ACC112 (cell line): Measurements from ENCODE around the gene LKAAEAR1.
"Not testable (repeated sequence)": the region's sequence is repeated elsewhere in the genome, so short reads cannot be mapped to it uniquely, and the experiment has no call there.

Experiments used
- H2AFZ ChIP-seq: fragments of 200-600 bp; sonication (generic); one replicate; pipeline ENCODE4 v1.6.0; 2017; ENCODE audit warnings: antibody characterized with exemption, low read length; ENCODE audit not compliant: unreplicated experiment
- H3K27ac ChIP-seq: fragments of 200-600 bp; sonication (generic); 2 replicates; pipeline ENCODE4 v1.5.1; 2014; ENCODE audit warnings: low read depth, mild to moderate bottlenecking, antibody characterized with exemption, low read length, moderate library complexity
- H3K27me3 ChIP-seq: fragments of 200-600 bp; sonication (generic); 2 replicates; pipeline ENCODE4 v1.6.1; 2014; ENCODE audit warnings: mild to moderate bottlenecking, antibody characterized with exemption, low read length, moderate library complexity, mixed read lengths; ENCODE audit not compliant: insufficient read depth
- H3K36me3 ChIP-seq: fragments of 200-600 bp; sonication (generic); 2 replicates; pipeline ENCODE4 v1.6.1; 2016; ENCODE audit warnings: mild to moderate bottlenecking, antibody characterized with exemption, low read length, moderate library complexity, mixed read lengths; ENCODE audit not compliant: insufficient read depth
- H3K4me1 ChIP-seq: fragments of 200-600 bp; sonication (generic); one replicate; pipeline ENCODE4 v1.6.1; 2016; ENCODE audit warnings: low read length, mixed read lengths; ENCODE audit not compliant: insufficient read depth, unreplicated experiment, control insufficient read depth
- H3K4me3 ChIP-seq: fragments of 200-600 bp; sonication (generic); 2 replicates; pipeline ENCODE4 v1.5.1; 2014; ENCODE audit warnings: mild to moderate bottlenecking, low read depth, low read length
- H3K79me2 ChIP-seq: fragments of 200-600 bp; sonication (generic); one replicate; pipeline ENCODE4 v1.6.0; 2016; ENCODE audit warnings: low read length; ENCODE audit not compliant: control insufficient read depth, unreplicated experiment, insufficient read depth

The LKAAEAR1 gene

DNA sequence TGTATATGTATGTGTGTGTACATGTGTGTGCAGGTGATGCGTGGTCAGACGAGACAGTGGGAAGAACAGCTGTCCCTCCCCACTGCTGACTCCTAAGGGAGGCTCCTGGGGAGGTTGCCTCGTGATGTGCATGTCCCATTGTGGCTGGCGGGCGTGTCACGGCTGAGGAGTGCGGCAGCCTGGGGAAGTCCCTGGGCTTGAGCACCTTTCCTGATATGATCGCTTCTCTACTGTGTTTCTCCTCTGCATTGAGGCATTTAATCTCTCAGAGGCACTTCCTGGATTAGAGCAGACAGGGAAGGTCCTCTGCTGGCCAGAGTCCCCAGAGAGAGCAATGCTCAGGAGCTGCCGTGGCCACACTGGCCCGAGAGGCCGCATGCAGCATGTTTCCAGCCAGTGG lies 11.7 kb upstream of the LKAAEAR1 start:
- H3K79me2 ChIP-seq, result no peaks in the 10 kb centered on the region

DNA sequence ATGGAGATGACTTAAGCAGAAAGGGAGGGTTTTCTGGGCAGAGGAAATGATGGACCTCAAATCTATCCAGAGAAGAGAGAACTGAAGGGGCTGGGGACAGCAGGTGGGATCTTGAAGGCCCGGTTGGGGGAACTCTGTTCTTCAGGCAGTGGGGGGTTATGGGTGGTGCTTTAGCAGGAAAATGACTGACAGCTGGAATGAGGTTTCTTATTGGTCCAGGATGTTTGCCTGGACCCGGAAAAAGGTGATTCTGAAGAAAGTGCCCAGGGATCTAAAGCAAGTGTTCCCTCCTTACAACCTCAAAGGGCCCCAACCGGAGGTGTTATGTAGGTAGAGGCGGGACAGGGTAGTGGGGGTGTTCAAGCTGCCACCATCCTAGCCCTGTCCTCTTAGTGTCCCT lies 11.3 kb upstream of the LKAAEAR1 start:
- H3K4me3 ChIP-seq, result no peak overlapping the region
- peaks cover 1% of the 10 kb centered on the region; the same call in 1 of the 2 replicates for H3K27me3 ChIP-seq
- no peak overlapping the region for H3K27ac ChIP-seq
- no peak overlapping the region for H2AFZ ChIP-seq
- no peaks in the 10 kb centered on the region for H3K36me3 ChIP-seq
- H3K4me1 ChIP-seq, result no peaks in the 10 kb centered on the region
- no peaks in the 10 kb centered on the region for H3K79me2 ChIP-seq

More for the DNA sequence above, 11.7 kb upstream of the LKAAEAR1 start:
- H3K27me3 ChIP-seq, result peaks cover 6% of the 10 kb centered on the region
- no peak overlapping the region for H3K4me3 ChIP-seq
- H3K36me3 ChIP-seq, result no peaks in the 10 kb centered on the region
- no peaks in the 10 kb centered on the region for H3K4me1 ChIP-seq
- H2AFZ ChIP-seq, result no peak overlapping the region
- no peak overlapping the region for H3K27ac ChIP-seq

DNA sequence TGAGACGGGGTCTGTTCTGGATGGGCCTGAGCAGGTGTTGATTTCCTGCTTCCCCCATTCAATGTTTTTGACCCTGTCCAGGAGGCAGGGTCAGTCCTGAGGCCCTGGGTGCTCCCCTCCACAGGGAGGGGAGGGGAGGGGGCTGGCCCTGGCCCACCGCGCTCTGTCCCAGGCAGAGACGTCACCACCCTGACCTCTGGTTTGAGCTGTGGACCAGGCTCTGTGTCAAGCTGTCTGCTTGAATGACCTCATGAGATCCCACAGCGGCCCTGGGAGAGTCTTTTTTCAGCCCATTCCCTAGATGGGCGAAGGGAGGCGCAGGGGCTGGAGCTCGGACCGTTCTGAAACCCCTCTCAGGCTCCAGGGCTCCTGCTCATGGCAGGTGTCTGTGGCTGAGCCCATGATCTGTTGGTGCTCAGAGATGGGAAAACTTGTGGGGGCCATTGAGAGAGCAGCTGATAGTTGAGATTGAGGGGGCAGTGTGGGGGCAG lies 8.9 kb upstream of the LKAAEAR1 start:
- Histone ChIP-seq H2AFZ (no peak overlapping the region), H3K4me3 (no peak overlapping the region), H3K79me2 (no peaks in the 10 kb centered on the region), H3K27me3 (no peaks in the 10 kb centered on the region), H3K27ac (no peak overlapping the region), H3K36me3 (no peaks in the 10 kb centered on the region), H3K4me1 (no peaks in the 10 kb centered on the region)

DNA sequence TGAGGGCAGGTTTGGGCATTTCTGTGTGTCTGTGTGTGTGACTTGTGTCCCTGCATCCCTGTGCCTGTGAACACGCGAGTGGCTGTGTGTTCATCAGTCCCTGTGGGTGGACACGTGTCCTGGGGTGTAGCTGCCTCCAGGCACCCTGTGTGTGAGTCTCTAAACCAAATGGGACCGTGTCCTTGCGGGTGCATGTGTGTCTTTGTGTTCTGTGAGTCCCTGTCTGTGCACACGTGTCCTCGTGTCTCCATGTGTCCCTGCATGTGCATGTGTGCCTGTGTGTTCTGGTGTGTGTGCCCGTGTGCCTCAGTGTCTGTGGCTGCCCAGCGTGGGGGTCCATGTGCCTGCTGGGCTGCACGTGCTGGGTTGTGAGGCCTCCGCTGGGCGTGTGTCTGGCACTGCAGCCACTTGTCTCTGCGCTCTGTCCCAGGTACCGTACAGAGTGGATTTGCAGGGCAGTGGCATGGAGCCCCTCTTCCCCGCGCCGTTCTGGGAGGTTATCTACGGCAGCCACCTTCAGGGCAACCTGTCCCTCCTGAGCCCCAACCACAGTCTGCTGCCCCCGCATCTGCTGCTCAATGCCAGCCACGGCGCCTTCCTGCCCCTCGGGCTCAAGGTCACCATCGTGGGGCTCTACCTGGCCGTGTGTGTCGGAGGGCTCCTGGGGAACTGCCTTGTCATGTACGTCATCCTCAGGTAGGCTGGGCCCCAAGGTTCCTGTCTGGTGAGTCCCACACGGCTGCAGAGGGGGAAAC lies 8.2 kb upstream of the LKAAEAR1 start:
- no peak overlapping the region for H3K27ac ChIP-seq
- H2AFZ ChIP-seq, result no peak overlapping the region
- H3K27me3 ChIP-seq, result no peaks in the 10 kb centered on the region
- H3K79me2 ChIP-seq, result no peaks in the 10 kb centered on the region
- no peaks in the 10 kb centered on the region for H3K4me1 ChIP-seq
- H3K4me3 ChIP-seq, result no peak overlapping the region
- H3K36me3 ChIP-seq, result no peaks in the 10 kb centered on the region

DNA sequence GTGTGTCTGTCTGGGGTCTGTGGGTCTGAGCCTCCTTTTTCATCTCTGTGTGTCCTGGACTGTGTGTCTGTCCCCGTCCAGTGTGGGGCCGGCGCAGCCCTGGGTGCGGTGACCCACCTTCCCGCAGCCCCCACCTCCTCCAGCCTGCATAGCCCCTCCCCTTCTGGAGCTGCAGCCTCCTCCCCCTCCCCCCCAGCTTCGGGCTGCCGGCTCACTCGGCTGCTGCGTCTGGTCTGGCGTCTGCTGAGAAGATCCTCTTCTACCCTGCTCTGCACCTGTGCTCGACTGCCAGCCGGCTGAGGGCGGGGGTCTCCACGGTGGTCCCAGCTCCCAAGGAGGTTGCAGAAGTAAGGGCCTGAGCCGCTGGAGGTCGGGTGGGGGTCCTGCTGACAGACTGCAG lies 7.6 kb upstream of the LKAAEAR1 start:
- Histone ChIP-seq H3K4me3 (no peak overlapping the region), H3K36me3 (no peaks in the 10 kb centered on the region), H2AFZ (no peak overlapping the region), H3K27ac (no peak overlapping the region), H3K27me3 (peaks cover 1% of the 10 kb centered on the region; the same call in 1 of the 2 replicates), H3K4me1 (no peaks in the 10 kb centered on the region), H3K79me2 (no peaks in the 10 kb centered on the region)

DNA sequence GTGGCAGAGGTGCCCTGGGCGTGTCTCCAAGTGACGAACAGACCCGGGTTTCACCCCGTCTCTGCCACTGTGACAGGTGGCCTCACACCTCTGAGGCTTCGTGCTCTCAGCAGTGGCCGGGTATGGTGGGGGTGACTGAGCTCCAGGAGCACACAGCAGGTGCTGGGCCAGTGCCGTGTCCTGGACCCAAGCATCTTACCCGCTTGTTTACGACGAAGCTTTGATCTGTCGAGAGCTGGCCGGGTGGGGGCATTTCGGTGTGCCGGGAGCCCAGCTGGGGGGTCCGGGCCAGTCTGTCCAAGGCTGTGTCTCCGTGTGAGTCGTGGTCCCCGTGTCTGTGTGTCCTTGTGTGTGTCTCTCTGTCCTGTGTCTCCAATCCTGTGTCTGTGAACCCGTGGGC lies 7.1 kb upstream of the LKAAEAR1 start:
- no peaks in the 10 kb centered on the region for H3K4me1 ChIP-seq
- H3K36me3 ChIP-seq, result no peaks in the 10 kb centered on the region
- no peak overlapping the region for H3K27ac ChIP-seq
- H2AFZ ChIP-seq, result no peak overlapping the region
- H3K27me3 ChIP-seq, result peaks cover 5% of the 10 kb centered on the region
- no peaks in the 10 kb centered on the region for H3K79me2 ChIP-seq
- H3K4me3 ChIP-seq, result no peak overlapping the region

DNA sequence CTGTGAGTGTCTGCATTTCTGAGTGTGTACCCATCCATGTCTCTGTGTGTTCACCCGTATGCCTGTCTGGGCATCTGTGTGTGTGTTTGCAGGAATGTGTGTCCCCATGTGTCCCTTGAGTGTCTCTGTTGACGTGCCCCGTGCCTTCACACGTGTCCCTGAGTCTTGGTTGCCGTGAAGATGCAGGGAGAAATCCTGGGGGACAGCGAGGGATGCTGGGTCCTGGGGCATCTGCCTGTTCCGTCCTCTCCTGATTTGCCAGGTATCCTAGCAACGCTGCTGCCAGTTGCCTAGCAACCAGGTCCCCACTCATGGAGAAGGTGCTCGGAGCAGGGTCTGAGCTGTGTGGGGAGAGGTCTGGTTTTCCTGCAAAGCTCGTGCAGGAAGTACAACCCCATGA lies 6.0 kb upstream of the LKAAEAR1 start:
- no peak overlapping the region for H2AFZ ChIP-seq
- no peak overlapping the region for H3K4me3 ChIP-seq
- H3K4me1 ChIP-seq, result no peaks in the 10 kb centered on the region
- H3K27me3 ChIP-seq, result peaks cover 17% of the 10 kb centered on the region
- H3K79me2 ChIP-seq, result no peaks in the 10 kb centered on the region
- no peak overlapping the region for H3K27ac ChIP-seq
- no peaks in the 10 kb centered on the region for H3K36me3 ChIP-seq

DNA sequence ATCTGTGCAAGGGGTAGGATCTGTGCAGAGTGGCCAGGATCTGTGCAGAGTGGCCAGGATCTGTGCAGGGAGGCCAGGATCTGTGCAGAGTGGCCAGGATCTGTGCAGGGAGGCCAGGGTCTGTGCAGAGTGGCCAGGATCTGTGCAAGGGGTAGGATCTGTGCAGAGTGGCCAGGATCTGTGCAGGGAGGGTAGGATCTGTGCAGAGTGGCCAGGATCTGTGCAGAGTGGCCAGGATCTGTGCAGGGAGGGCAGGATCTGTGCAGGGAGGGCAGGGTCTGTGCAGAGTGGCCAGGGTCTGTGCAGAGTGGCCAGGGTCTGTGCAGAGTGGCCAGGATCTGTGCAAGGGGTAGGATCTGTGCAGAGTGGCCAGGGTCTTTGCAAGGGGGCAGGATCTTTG lies 4.4 kb upstream of the LKAAEAR1 start:
- not testable (repeated sequence) for H3K36me3 ChIP-seq, H3K4me1 ChIP-seq, H3K4me3 ChIP-seq, H3K27ac ChIP-seq, H3K79me2 ChIP-seq, H2AFZ ChIP-seq
- peaks cover 32% of the 10 kb centered on the region for H3K27me3 ChIP-seq

DNA sequence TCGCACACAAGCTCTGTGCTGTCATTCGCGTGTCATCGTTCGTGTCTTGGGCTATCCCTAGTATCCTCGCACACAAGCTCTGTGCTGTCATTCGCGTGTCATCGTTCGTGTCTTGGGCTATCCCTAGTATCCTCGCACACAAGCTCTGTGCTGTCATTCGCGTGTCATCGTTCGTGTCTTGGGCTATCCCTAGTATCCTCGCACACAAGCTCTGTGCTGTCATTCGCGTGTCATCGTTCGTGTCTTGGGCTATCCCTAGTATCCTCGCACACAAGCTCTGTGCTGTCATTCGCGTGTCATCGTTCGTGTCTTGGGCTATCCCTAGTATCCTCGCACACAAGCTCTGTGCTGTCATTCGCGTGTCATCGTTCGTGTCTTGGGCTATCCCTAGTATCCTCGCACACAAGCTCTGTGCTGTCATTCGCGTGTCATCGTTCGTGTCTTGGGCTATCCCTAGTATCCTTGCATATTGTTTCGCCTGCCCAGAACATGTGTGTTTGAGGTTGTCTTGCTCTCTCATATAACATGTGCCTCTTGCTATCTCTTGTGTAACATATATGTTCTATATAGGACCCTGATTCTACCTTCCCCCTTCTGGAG lies 3.1 kb upstream of the LKAAEAR1 start:
- H2AFZ ChIP-seq, H3K4me3 ChIP-seq, H3K36me3 ChIP-seq, H3K27ac ChIP-seq, H3K79me2 ChIP-seq, H3K4me1 ChIP-seq: not testable (repeated sequence)
- peaks cover 32% of the 10 kb centered on the region for H3K27me3 ChIP-seq

DNA sequence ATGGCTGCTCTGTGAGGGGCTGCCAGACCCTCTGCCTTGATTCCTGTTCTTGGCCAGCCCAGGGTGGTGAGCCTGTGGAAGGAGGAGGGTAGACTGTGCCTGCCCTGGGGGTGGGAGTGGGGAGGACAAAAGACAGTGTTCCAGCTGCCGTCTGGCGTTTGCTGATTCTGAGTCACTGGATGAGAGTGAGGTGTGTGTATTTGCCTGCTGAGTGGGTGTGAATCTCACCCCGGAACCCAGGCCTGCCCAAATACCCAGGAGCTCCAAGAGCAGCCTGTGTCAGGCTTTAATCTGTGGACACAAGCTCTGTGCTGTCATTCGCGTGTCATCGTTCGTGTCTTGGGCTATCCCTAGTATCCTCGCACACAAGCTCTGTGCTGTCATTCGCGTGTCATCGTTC lies 2.6 kb upstream of the LKAAEAR1 start:
- H3K36me3 ChIP-seq, result no peaks in the 10 kb centered on the region
- peaks cover 32% of the 10 kb centered on the region for H3K27me3 ChIP-seq
- H2AFZ ChIP-seq, result no peak overlapping the region
- no peaks in the 10 kb centered on the region for H3K79me2 ChIP-seq
- no peak overlapping the region for H3K27ac ChIP-seq
- no peak overlapping the region for H3K4me3 ChIP-seq
- H3K4me1 ChIP-seq, result peaks cover 4% of the 10 kb centered on the region

DNA sequence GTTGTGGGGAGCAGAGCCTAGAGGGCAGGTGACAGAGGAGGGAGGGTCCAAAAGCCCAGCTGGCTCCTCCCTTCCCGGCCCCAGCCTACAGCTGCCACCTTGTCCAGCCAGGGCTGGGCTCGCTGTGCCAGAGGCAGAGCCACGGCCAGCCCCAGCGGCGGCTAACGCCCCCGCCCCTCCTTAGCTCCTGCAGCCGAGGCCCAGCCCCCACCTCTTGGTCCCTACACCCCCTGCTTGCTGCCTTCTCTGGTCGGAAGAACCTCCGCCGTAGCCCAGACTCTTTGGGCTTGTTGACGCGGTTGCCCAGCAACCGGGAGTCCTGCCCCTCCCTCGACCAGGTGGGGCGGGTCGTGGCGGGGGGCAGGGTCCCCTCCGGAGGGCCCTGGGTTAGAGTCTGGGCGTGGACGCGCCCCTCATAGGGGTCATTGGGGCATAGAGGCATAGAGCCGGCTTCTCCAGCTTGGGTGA lies 521 bp upstream of the LKAAEAR1 start:
- no peaks in the 10 kb centered on the region for H3K79me2 ChIP-seq
- peaks cover 32% of the 10 kb centered on the region for H3K27me3 ChIP-seq
- H3K4me3 ChIP-seq, result no peak overlapping the region
- peaks cover 11% of the 10 kb centered on the region for H3K4me1 ChIP-seq
- H3K36me3 ChIP-seq, result no peaks in the 10 kb centered on the region
- H2AFZ ChIP-seq, result no peak overlapping the region
- H3K27ac ChIP-seq, result no peak overlapping the region
